Lung (tissue), 12 donors: ENCODE results near the gene ACTRT2. TPM values are rescaled to one million over a fixed set of nuclear protein-coding genes. Genes with fewer than 3 reads are reported as not detected.
A peak's percentile ranks its signal among the peaks of the same experiment; 100 is the strongest.

Experiments used
- ATAC-seq: fragments of 200-7000 bp; cut with Tn5 transposase; one replicate; pipeline ENCODE4 v1.9.1; 2020; ENCODE audit warnings: moderate number of reproducible peaks; ENCODE audit not compliant: insufficient read depth, low FRiP score
- DNase-seq, 3 donors: peaks; one replicate each; pipeline ENCODE4 v3.0.0-alpha.2; 2013 to 2017
- H3K27ac ChIP-seq, 2 donors: one replicate each; pipeline ENCODE4 v1.5.1; 2013; ENCODE audit warnings: mild to moderate bottlenecking in 2 of 2, moderate library complexity in 2 of 2, control low read depth in 1 of 2, inconsistent platforms in 1 of 2, low read depth in 1 of 2, low read length in 1 of 2
- H3K27me3 ChIP-seq, 3 donors: one replicate each; pipeline ENCODE4 v1.5.1; 2013; ENCODE audit warnings: low read length in 2 of 3; ENCODE audit not compliant: control insufficient read depth in 3 of 3, insufficient read depth in 3 of 3
- H3K36me3 ChIP-seq, 4 donors: one replicate each; pipeline ENCODE4 v1.5.1; 2013; ENCODE audit warnings: low read length in 4 of 4, mild to moderate bottlenecking in 1 of 4, moderate library complexity in 1 of 4; ENCODE audit not compliant: control insufficient read depth in 4 of 4, insufficient read depth in 4 of 4
- H3K4me1 ChIP-seq, 5 donors: one replicate each; pipeline ENCODE4 v1.5.1; 2013; ENCODE audit warnings: low read length in 5 of 5, mild to moderate bottlenecking in 2 of 5, moderate library complexity in 1 of 5; ENCODE audit not compliant: control insufficient read depth in 5 of 5, insufficient read depth in 5 of 5
- H3K4me3 ChIP-seq: one replicate; pipeline ENCODE4 v1.5.1; 2013; ENCODE audit warnings: mild to moderate bottlenecking, control low read depth, moderate library complexity
- H3K9ac ChIP-seq, 2 donors: one replicate each; pipeline ENCODE4 v1.5.1; 2013; ENCODE audit warnings: low read length in 2 of 2, control low read depth in 1 of 2; ENCODE audit not compliant: insufficient read depth in 1 of 2
- H3K9me3 ChIP-seq, 4 donors: one replicate each; pipeline ENCODE4 v1.5.1; 2013; ENCODE audit warnings: low read length in 3 of 4, mild to moderate bottlenecking in 1 of 4, moderate library complexity in 1 of 4; ENCODE audit not compliant: control insufficient read depth in 4 of 4, insufficient read depth in 3 of 4
- CTCF ChIP-seq: IDR thresholded peaks from 2 replicates; pipeline ENCODE4 v1.5.1; 2012; ENCODE audit warnings: mild to moderate bottlenecking; ENCODE audit errors: control extremely low read depth, extremely low read depth
- WGBS, 2 donors: extraction: QIAGEN DNeasy Blood & Tissue Kit; methylation state at CpG; one replicate each; pipeline ENCODE4 v1.1.7; 2013; 5-methylcytosine and 5-hydroxymethylcytosine counted together
- polyA plus RNA-seq, 2 donors: library from polyadenylated mRNA; stranded (reverse); fragments of 200-250 nt; gene quantifications; one replicate each; pipeline ENCODE4 v1.2.1, GENCODE V29; 2013
- total RNA-seq, 2 donors: library from RNA; depleted of rRNA in 1 of 2; stranded (reverse); fragments of >200 nt in 1 of 2; gene quantifications; one replicate each; pipeline ENCODE4 v1.2.1, GENCODE V29; 2014 to 2021
- donor health status: control.
- donor health status: control.
- donor health status: Bipolar disorder and iron deficiency.
- donor health status: healthy.
- donor health status: DM: yes; HTN: yes; CAD: no.

Gene ACTRT2
- total and polyA plus RNA-seq, 4 donors: not detected

GRCh38 chr1:3019007-3019515 is 2.2 kb upstream of the ACTRT2 start:
- H3K9ac ChIP-seq: no peak overlapping the region
- no peaks in the 10 kb centered on the region for H3K4me1 ChIP-seq
- no peaks in the 10 kb centered on the region for H3K9me3 ChIP-seq
- TF ChIP-seq CTCF: no peak
- peak in 1 of 3 donors; percentile 9 for DNase-seq
- H3K36me3 ChIP-seq: no peaks in the 10 kb centered on the region
- peaks cover 0 to 18% (median 5%) of the 10 kb centered on the region in 3 donors for H3K27me3 ChIP-seq
- no peak for ATAC-seq
- no peak overlapping the region for H3K4me3 ChIP-seq
- 87 to 96% methylated on average over 11 of the region's 11 CpGs for WGBS, 2 donors
- H3K27ac ChIP-seq: no peak overlapping the region

GRCh38 chr1:3019516-3020051 is 1.7 kb upstream of the ACTRT2 start:
- Histone ChIP-seq H3K27ac (no peak overlapping the region), H3K9me3 (no peaks in the 10 kb centered on the region), H3K4me1 (no peaks in the 10 kb centered on the region), H3K27me3 (peaks cover 0 to 17% (median under 1%) of the 10 kb centered on the region in 3 donors), H3K36me3 (no peaks in the 10 kb centered on the region), H3K4me3 (no peak overlapping the region), H3K9ac (no peak overlapping the region)
- 92 to 94% methylated on average over 24 of the region's 24 CpGs for WGBS, 2 donors
- DNase-seq (peak in 1 of 3 donors; percentile 7), ATAC-seq (no peak)
- TF ChIP-seq CTCF: no peak

- no peak overlapping the region for H3K4me3 ChIP-seq
- H3K9me3 ChIP-seq: no peaks in the 10 kb centered on the region
- DNase-seq: peak in 1 of 3 donors; percentile 8
- TF ChIP-seq CTCF: no peak
- WGBS, 2 donors: 92 to 97% methylated on average over 12 of the region's 12 CpGs
- no peaks in the 10 kb centered on the region for H3K4me1 ChIP-seq
- peaks cover 0 to 9% (median 0%) of the 10 kb centered on the region in 3 donors for H3K27me3 ChIP-seq
- H3K36me3 ChIP-seq: no peaks in the 10 kb centered on the region
- no peak overlapping the region for H3K9ac ChIP-seq
- no peak overlapping the region for H3K27ac ChIP-seq
- no peak for ATAC-seq
These were observed 881 bp upstream of the ACTRT2 start for GRCh38 chr1:3020263-3020909.
